Hippocampal formation (tissue), 2 donors: Measurements from ENCODE around the gene DIO3.

Source experiments
- DNase-seq, 2 donors: peaks; one replicate each; lab custom pipeline; 2025; lab: John Stamatoyannopoulos, UW

The DIO3 gene

DNA sequence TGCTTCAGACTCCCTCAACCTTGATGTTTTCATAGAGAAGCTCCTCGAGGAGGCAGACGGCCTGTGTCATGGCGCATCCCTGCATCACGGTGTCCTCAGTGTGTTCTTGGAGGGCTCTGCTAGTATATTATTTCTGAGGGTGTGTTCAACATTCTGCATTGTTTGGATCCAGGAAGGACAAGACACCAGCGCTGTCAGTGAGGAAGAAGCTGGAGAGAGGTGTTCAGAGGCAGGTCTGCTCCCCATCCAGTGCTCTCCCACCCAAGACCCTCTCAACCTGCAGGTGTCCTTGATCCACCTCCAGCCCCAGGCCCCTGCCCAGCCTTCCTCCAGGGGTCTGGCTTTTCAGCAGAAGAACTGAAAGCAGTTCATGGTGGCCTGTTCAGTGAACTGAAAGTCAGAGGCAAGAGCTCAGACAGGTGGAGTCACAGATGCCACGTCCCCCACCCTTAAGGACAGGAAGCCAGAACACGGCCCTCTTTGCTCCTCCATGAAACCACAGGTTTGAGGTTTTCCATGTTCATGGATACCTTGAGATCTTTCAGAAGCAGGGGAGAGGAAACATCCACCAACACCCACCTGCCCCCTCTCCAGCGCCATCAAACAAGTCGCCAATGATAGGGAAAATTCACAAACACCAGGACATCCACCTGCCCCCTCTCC is 37.4 kb downstream of the DIO3 start:
- DNase-seq, result no peak

DNA sequence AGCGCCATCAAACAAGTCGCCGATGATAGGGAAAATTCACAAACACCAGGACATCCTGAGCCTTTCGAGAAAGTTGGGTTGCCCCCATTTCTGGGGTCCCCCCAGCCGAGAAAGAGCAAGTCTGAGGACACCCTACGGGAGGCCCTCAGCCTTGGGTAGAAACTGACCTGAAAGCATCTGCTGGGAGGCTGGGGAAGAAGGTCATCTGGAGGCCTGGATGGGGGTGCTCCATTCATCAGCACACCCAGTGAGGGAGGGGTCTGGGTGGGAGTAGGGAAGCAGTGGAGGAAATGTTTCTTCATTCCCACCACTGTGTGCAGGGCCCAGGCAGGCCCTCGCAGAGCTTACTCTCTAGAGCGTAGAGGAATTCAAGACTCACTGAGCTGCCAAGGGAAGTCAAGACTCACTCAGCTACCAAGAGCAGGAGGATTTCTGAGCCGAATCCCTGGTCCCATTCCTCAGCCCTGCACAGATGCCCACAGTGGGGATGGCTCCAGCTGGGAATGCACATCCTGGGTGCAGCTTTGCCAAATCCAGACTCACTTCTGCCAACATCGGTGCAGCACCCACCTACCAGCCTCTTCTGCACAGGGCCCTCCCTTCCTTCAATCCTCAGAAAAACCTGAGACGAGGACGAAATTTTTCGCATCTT is 38.1 kb downstream of the DIO3 start:
- DNase-seq, result no peak

- DNase-seq, result no peak
Observed at GRCh38 chr14:101600336-101600890, 39.1 kb downstream of the DIO3 start.

DNA sequence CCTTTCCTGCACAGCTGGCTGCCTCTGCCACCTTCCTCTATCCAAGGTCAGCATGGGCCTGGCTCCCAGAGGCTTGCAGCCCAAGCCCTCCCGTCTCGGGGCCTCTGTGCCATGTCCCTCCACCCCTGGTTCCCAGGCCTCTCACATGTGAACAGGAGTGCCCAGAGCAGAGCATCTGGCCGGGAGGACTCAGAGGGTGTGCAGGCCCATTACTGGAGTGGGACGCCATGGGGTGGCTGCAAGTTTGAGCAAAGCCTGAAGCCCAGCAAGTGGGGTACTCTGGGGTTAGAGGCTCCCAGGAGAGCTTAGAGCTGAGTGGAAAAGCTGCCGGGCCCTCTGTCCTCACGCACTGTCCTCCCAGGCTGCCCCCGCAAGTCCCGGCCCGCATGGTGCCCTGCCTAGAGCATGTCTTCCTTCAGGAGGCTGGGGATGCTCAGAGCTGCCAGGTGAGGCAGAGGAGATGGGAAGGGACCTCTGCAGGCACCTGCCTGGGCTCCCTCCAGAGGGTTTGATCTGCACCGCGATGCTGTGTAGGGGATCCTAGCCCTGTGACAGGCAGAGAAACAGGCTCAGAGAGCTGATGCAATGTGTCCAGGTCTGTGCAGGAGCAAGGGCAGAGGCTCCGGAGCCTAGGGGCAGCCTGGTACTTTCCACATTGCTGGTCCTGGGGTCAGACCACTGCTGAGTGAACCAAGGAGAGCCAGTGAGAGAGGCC is 39.8 kb downstream of the DIO3 start:
- no peak for DNase-seq

- no peak for DNase-seq
Observed at GRCh38 chr14:101601606-101602465, 40.5 kb downstream of the DIO3 start.

DNA sequence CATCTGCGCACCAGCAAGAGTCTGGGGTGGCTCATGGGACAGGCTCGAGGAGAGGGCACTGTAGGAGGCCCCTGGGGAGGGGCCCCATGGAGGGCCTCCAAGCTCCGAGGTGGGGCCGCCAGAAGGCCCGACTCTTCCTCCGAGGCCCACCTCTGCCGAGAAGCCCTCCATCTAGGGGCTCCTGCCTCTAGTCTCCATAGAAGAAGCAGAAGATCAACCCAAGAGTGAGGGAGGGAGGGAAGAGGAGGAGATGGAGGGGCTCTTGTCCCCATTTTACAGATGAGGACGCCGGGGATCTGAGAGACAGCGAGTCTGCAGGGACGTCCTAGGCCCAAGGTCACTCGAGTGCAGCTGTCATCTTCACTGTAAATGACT is 41.2 kb downstream of the DIO3 start:
- DNase-seq, result no peak

- DNase-seq, result no peak
Observed at GRCh38 chr14:101603096-101603495, 41.8 kb downstream of the DIO3 start.

DNA sequence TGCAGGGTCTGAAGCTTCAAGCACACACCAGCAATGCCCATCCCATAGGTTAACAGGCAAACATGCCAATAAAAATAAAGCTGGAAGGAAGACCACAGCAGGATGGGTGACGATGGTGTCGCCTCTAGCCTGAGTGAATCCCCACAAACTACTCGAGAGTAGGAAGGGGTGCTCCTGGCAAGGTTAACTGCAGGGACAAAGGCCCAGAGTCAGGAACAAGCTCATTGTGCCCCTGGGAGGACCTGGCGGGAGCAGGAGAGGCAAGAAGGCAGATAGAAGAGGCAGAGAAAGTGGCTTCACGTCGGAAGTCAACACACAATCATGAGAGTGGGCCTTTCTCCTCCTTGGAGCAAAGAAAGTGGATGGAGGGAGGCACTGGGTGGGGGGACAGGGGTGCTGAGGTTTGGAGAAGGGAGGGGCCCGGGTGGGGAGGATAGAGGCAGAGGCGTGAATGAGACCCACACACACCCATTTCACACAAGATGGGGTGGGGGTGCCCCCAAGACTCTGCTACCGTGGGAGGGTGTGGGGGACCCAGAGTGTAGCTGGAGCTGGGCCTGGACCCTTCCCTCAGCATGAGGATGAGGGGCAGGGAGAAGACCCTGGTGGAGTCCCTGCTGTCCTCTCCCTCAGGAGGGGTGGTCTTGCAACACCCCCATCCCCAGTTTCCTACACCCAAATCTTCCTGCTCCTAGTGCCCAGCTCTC is 43.1 kb downstream of the DIO3 start:
- DNase-seq, result no peak

GRCh38 chr14:101604935-101605780 is 43.9 kb downstream of the DIO3 start:
- no peak for DNase-seq

- no peak for DNase-seq
Observed at GRCh38 chr14:101605836-101606235, 44.5 kb downstream of the DIO3 start.
